A549 (cell line): ENCODE results near the gene STRA8.

Experiments used
- BHLHE40 ChIP-seq: IDR thresholded peaks from 2 replicates; pipeline ENCODE4 v1.6.1; 2012; ENCODE audit warnings: low read depth, low read length, inconsistent platforms
- EHMT2 ChIP-seq: fragments of 200-600 bp; sonication (generic); IDR thresholded peaks from 2 replicates; pipeline ENCODE4 v1.6.1; 2016; ENCODE audit warnings: antibody characterized with exemption, low read depth, mild to moderate bottlenecking, moderate library complexity
- EP300 ChIP-seq, 2 experiments: fragments of >200 bp; sonication (Bioruptor Twin); formaldehyde crosslinking; IDR thresholded peaks; 2 replicates in 1 of 2; 3 replicates in 1 of 2; pipeline ENCODE4 v1.6.1; 2016 to 2017
- MAZ ChIP-seq: fragments of 150-350 bp; IDR thresholded peaks from 2 replicates; pipeline ENCODE4 v1.6.1; 2014; ENCODE audit warnings: antibody characterized with exemption, low read depth, low read length, borderline replicate concordance
- MYC ChIP-seq: IDR thresholded peaks from 2 replicates; pipeline ENCODE4 v1.6.1; 2012; ENCODE audit warnings: mild to moderate bottlenecking, inconsistent platforms, low read length, improper control_type of control experiment, borderline replicate concordance
- POLR2A ChIP-seq: IDR thresholded peaks from 2 replicates; pipeline ENCODE4 v1.6.1; 2012; ENCODE audit warnings: mild to moderate bottlenecking, low read length
- POLR2AphosphoS2 ChIP-seq: conservative IDR thresholded peaks from 2 replicates; pipeline ENCODE4 v1.6.1; 2012; ENCODE audit warnings: low read length, improper control_type of control experiment, inconsistent platforms
- TF ChIP-seq, protein P1 (sequence below): fragments of 450-650 bp; IDR thresholded peaks from 2 replicates; pipeline ENCODE4 v1.6.1; 2014; ENCODE audit warnings: antibody characterized with exemption
- TF ChIP-seq, protein P2 (sequence below): fragments of >200 bp; sonication (Bioruptor Twin); formaldehyde crosslinking; IDR thresholded peaks from 3 replicates; pipeline ENCODE4 v1.5.1; 2016
- TF ChIP-seq, protein P3 (sequence below): fragments of 200-600 bp; sonication (generic); IDR thresholded peaks from 2 replicates; pipeline ENCODE4 v1.6.1; 2016; ENCODE audit warnings: antibody characterized with exemption, mild to moderate bottlenecking, moderate library complexity
- TF ChIP-seq, protein P4 (sequence below): IDR thresholded peaks from 2 replicates; pipeline ENCODE4 v1.6.1; 2012; ENCODE audit warnings: low read depth, borderline replicate concordance
- TF ChIP-seq, protein P5 (sequence below): fragments of 250-450 bp; sonication (Bioruptor Pico); IDR thresholded peaks from 2 replicates; pipeline ENCODE4 v1.5.0; 2021; ENCODE audit warnings: mild to moderate bottlenecking, moderate library complexity, borderline replicate concordance

DNA sequence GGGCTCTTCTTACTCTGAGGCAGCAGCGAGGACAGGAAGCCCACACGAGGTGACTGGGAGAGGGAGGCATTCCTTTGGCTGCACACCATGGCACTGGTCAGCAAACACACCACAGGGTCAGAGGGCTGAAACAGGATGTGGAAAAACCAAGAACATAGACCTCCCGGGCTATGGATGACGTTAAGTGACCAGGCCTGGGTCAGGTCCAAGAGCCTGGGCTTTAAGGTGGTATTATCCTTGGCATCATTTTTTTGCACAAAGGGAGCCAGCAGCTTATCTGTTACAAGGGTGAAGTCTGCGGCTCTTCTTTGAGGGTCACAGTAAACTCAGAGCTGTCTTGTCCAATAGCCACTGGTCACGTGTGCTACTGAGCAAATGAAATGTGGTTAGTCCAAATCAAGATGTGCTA lies 29.3 kb upstream of the STRA8 start:
- TF ChIP-seq, protein P1, sequence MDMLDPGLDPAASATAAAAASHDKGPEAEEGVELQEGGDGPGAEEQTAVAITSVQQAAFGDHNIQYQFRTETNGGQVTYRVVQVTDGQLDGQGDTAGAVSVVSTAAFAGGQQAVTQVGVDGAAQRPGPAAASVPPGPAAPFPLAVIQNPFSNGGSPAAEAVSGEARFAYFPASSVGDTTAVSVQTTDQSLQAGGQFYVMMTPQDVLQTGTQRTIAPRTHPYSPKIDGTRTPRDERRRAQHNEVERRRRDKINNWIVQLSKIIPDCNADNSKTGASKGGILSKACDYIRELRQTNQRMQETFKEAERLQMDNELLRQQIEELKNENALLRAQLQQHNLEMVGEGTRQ: no peak
- TF ChIP-seq, protein P2, sequence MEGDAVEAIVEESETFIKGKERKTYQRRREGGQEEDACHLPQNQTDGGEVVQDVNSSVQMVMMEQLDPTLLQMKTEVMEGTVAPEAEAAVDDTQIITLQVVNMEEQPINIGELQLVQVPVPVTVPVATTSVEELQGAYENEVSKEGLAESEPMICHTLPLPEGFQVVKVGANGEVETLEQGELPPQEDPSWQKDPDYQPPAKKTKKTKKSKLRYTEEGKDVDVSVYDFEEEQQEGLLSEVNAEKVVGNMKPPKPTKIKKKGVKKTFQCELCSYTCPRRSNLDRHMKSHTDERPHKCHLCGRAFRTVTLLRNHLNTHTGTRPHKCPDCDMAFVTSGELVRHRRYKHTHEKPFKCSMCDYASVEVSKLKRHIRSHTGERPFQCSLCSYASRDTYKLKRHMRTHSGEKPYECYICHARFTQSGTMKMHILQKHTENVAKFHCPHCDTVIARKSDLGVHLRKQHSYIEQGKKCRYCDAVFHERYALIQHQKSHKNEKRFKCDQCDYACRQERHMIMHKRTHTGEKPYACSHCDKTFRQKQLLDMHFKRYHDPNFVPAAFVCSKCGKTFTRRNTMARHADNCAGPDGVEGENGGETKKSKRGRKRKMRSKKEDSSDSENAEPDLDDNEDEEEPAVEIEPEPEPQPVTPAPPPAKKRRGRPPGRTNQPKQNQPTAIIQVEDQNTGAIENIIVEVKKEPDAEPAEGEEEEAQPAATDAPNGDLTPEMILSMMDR: no peak
- TF ChIP-seq, protein P3, sequence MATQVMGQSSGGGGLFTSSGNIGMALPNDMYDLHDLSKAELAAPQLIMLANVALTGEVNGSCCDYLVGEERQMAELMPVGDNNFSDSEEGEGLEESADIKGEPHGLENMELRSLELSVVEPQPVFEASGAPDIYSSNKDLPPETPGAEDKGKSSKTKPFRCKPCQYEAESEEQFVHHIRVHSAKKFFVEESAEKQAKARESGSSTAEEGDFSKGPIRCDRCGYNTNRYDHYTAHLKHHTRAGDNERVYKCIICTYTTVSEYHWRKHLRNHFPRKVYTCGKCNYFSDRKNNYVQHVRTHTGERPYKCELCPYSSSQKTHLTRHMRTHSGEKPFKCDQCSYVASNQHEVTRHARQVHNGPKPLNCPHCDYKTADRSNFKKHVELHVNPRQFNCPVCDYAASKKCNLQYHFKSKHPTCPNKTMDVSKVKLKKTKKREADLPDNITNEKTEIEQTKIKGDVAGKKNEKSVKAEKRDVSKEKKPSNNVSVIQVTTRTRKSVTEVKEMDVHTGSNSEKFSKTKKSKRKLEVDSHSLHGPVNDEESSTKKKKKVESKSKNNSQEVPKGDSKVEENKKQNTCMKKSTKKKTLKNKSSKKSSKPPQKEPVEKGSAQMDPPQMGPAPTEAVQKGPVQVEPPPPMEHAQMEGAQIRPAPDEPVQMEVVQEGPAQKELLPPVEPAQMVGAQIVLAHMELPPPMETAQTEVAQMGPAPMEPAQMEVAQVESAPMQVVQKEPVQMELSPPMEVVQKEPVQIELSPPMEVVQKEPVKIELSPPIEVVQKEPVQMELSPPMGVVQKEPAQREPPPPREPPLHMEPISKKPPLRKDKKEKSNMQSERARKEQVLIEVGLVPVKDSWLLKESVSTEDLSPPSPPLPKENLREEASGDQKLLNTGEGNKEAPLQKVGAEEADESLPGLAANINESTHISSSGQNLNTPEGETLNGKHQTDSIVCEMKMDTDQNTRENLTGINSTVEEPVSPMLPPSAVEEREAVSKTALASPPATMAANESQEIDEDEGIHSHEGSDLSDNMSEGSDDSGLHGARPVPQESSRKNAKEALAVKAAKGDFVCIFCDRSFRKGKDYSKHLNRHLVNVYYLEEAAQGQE: no peak
- no peak for TF ChIP-seq EP300 (IDR thresholded peaks at IDR 0.05)
- TF ChIP-seq MAZ: no peak
- no peak for TF ChIP-seq BHLHE40
- no peak for TF ChIP-seq POLR2A
- no peak for TF ChIP-seq MYC
- TF ChIP-seq, protein P4, sequence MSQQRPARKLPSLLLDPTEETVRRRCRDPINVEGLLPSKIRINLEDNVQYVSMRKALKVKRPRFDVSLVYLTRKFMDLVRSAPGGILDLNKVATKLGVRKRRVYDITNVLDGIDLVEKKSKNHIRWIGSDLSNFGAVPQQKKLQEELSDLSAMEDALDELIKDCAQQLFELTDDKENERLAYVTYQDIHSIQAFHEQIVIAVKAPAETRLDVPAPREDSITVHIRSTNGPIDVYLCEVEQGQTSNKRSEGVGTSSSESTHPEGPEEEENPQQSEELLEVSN: no peak
- no peak for TF ChIP-seq POLR2AphosphoS2
- TF ChIP-seq, protein P5, sequence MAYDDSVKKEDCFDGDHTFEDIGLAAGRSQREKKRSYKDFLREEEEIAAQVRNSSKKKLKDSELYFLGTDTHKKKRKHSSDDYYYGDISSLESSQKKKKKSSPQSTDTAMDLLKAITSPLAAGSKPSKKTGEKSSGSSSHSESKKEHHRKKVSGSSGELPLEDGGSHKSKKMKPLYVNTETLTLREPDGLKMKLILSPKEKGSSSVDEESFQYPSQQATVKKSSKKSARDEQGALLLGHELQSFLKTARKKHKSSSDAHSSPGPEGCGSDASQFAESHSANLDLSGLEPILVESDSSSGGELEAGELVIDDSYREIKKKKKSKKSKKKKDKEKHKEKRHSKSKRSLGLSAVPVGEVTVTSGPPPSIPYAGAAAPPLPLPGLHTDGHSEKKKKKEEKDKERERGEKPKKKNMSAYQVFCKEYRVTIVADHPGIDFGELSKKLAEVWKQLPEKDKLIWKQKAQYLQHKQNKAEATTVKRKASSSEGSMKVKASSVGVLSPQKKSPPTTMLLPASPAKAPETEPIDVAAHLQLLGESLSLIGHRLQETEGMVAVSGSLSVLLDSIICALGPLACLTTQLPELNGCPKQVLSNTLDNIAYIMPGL (CRISPR knock-in tag): no peak
- TF ChIP-seq EHMT2: no peak
